ENCODE measurements around the gene NUAK2.
"Not testable (repeated sequence)": the region's sequence is repeated elsewhere in the genome, so short reads cannot be mapped to it uniquely, and the experiment has no call there.

Gene NUAK2

GRCh38 chr1:205297546-205298177 is 23.9 kb downstream of the NUAK2 start:
- not testable (repeated sequence) for ATAC-seq, DNase-seq

- ATAC-seq (no peak), DNase-seq (no peak)
Measured at GRCh38 chr1:205296154-205296553, 25.4 kb downstream of the NUAK2 start.

GRCh38 chr1:205294934-205295333 is 26.6 kb downstream of the NUAK2 start:
- no peak for ATAC-seq
- DNase-seq: no peak

DNA sequence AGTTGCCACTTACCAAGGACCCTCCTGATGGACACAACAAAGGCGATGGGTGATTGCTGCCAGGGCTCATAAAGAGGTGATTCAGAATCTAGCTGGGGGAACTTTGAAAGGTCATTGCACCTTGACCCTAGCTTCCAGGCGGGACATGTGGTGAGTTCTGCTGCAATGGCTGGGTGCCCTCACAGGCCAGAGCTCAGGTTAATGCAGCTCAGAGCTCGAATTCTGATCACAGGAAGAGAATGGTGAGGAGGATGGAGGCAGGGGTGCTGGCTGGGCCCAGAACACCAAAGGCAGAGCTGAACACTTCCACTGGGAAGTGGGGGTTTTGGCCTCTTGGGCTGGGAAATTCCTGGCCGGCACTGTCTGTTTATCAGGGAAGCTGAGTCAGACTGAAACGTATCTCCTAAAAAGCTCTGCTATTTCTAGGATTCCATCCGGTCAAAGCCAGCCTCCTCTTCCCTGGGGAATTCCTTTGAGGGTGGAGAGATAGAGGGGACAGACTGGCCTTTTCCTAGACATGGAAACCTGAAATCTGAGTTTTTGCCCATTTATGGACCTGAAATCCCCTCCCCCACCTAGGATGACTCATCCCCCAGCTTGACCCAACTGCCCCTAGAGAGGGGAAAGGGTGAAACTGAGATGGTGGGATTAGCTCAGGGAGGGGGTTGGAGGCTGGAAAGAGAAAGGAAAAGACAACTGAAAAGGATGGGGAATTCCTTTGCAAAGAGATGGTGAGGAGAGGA is 27.2 kb downstream of the NUAK2 start:
- ATAC-seq (peak; percentile 13), DNase-seq (no peak)

- DNase-seq: no peak
- no peak for ATAC-seq
Measured at GRCh38 chr1:205293350-205294074, 28.0 kb downstream of the NUAK2 start.

DNA sequence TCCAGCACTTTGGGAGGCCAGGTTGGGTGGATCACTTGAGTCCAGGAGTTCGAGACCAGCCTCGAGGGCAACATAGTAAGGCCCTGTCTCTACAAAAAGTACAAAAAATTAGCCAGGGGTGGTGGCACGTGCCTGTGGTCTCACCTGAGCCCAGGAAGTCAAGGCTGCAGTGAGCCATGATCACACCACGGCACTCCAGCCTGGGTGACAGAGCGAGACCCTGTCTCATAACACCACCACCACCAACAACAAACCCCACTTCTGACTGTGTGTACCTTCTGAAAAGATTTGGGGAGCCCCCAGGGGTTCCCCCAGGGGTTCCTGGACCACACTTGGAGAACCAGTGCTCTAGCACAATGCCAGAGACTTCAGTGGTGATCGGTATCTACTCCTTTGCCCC is 29.9 kb downstream of the NUAK2 start:
- DNase-seq: peak; percentile 27

DNA sequence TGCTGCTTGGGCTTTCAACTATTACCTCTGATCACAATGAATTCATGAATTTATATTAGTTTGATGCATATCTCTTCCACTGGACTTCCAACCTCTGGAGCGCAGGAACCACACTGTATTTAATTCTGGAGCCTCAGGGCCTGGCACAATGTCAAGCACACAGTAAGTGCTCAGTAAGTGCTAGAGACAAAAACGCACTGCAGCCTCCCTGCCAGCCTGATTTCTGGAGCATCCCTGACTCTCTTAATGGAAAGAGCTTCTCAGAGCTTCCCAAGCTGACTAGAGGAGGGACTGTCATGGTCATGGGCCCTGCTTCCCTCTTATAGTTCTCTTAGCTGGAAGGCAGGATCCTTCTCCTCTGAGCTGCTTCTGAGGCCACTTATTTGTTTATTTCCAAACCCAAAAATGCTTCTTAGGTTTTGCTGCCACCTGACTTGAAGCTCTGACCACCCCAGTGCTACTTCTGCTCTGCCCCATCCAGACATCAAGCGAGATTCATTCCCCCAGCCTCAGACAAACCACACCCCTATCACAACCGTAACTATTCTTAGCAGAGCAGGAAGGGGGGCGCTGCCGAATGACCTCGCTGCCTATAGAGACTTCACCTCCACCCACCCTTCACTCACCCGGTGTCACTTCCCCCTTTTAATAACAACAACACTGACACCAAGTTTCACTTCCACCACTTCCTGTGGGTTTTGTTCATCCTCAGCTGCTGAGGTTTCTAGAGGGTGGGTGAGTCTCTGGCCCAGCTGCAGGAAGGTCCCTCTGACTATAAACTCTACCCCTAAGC is 33.6 kb downstream of the NUAK2 start:
- peak; percentile 81 for DNase-seq

More for the DNA sequence above, 29.9 kb downstream of the NUAK2 start:
- ATAC-seq: no peak

GRCh38 chr1:205287076-205287475 is 34.5 kb downstream of the NUAK2 start:
- no peak for ATAC-seq
- DNase-seq: no peak

More for the DNA sequence above, 33.6 kb downstream of the NUAK2 start:
- peak; percentile 81 for ATAC-seq

DNA sequence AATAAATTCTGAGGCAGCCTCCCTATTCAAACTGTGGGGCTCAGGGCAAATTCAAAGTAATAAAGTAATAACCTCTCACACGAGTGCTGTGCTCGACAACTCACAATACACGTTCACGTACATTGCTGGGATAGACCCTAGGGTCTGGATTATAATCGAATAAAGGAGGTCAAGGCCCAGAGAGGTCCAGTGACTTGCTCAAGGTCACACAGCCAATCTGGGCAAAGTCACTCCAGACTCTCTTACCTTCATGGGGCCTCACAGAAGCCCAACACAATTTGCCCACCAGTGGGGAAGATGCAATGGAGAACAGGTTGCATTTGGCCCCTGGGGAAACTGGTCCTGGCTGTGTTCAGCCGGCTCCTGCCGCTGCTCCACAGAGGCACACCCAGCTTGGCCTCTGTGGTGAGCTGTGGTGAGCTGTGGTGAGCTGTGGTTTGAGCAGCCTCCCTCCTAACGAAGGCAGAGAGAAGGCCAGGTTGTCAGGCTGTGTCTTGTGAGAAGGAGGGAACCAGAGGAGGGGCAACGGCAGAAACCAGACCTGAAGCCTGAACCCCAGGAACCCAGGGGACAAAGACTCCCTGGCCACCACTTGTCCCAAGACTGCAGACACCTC is 35.1 kb downstream of the NUAK2 start:
- DNase-seq (peak; percentile 88), ATAC-seq (peak; percentile 19)

DNA sequence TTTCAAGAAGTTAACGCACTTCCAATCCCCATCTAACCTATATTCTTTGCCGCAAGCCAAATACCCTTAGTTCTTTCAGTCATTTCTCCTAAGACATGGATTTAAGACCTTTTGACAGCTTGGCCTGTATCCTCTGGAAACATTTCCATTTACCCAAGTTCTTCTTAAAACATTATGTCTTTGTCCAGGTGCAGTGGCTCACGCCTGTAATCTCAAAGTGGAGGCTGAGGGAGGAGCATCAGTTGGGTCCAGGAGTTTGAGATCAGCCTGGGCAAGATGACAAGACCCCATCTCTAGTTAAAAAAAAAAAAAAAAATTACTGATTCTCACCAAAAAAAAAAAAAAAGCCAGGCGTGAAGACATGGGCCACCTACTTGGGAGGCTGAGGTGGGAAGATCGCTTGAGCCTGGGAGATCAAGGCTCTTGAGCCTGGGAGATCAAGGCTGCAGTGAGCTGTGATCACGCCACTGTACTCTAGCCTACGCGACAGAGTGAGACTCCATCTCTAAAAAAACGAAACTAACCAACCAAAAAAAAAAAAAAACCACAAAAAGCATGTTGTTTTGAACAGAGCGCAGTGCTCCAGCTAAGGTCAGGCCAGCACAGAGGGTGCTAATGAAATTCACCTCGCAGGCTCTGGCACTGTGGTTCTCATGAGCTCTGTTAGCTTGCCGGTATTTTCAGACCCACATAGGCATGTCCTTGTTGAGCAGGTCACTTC is 36.0 kb downstream of the NUAK2 start:
- ATAC-seq (peak; percentile 56), DNase-seq (peak; percentile 63)

- peak; percentile 86 for DNase-seq
- ATAC-seq: peak; percentile 76
Measured at GRCh38 chr1:205284420-205285144, 37.0 kb downstream of the NUAK2 start.

DNA sequence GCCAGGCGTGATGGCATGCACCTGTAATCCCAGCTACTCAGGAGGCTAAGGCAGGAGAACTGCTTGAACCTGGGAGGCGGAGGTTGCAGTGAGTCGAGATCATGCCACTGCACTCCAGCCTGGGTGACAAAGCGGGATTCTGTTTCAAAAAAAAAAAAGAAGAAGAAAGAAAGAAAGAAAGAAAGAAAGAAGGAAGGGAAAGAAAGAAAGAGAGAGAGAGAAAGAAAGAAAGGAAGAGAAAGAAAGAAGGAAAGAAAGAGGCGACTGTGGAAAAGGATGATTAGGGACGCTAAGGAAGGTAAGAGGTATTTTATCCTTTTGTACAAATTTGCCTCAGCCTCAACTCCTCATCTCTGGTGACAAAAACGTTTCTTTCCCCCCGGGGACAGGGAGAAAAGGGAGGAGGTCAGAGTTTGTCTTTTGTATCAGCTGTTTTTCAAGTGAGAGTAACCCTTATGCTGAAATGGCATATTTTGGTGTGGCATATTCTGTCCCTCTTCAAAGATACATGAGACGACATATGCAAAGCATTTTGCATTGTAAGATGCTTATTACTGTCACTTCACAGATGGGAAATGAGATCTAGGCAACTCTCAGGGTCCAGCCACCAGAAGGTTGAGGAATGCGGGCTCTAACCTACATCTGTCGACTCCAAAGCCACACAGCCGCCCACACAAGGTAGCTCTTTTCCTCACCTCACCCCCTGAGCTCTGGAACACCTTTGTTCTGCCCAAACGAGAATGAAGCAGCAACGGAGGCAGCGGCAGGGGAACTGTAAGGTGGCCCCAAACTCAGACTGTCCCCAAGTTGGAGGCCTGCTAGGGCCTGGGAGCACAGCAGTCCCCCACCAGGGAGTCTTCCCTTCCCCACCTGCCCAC is 38.0 kb downstream of the NUAK2 start:
- DNase-seq (no peak), ATAC-seq (no peak)

GRCh38 chr1:205280666-205281395 is 40.7 kb downstream of the NUAK2 start:
- ATAC-seq, DNase-seq: not testable (repeated sequence)

DNA sequence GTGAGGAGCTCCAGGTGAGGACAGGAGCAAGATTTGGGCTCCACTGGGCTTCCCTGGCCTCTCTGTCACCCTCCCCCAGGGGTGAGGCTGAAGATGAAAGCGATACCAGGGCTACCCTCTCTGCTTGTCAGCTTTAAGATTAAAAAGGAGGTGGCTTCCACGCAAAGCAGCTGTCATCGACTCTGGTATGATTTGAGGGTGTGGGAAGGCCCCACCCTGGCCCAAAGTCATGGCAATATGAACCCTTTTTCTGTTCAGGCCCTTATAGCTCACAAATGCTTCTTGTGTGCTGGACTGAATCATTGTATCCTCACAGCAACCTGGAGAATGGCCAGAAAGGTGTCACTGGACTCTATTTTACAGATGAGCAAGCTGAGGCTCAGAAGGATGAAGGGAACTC is 41.6 kb downstream of the NUAK2 start:
- ATAC-seq (no peak), DNase-seq (no peak)

- no peak for DNase-seq
Measured at GRCh38 chr1:205276689-205277065, 44.9 kb downstream of the NUAK2 start.

DNA sequence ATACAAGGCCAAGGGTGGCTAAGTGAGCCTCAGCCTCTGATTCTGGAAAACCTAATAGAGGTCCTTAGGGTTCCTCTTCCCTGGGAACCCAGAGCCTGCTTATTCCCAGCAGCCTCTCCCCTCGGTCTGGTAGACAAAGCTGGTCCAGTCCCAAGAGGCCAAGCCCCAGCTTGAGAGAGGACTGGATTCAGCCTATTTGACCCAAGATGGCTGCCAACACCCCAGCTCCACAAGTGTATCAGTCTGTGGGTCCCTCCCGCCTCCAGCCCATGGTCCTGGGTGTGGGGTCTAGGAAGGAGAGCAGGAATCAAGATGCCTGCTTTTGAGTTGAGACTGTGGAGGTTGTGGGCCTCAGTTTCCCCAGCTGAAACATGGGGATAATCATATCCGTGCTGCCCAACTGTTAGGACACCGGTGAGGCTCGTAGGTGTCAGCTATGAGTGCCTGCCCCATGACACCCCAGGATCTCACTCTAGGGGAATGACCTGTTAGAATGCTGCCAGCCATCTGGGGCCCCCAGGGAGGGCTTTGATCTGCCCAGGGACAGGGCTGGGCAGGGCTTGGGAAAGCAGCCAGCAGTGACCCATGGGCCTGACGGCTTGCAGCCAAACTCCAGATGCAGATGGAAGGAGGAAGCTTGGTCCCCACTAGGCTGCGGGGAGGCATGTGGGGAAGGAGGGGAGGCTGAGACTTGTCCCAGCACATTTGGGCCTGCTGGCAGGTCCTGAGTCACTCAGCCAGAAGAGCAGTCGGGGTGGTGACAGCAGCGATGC is 45.4 kb downstream of the NUAK2 start:
- ATAC-seq: no peak
- DNase-seq: no peak

More at GRCh38 chr1:205276689-205277065, 44.9 kb downstream of the NUAK2 start:
- no peak for ATAC-seq

DNA sequence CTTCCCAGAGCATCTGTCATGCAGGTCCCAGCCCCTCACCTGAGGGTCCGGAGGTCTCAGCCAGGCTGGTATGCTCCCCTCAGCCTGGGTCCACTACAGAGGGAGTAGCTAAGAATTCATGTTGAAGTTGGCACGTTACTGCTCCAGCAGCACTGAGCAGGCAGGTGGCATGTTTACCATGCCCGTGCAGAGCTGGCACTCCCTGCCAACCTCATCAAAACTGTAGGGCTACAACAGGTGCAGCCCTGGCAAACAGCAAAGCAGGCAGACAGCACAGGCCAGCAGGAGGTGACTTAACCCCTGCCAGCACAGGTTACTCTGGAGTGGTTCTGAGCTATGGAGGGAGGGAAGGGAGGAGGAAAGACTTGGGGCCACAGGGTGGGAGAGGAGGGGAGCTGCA is 46.4 kb downstream of the NUAK2 start:
- ATAC-seq (no peak), DNase-seq (no peak)

All from stimulated activated naive CD8-positive, alpha-beta T cell treated with anti-CD3 and anti-CD28 coated beads, Interleukin-15, Interleukin-2, amounts not matched to agents 100 U/mL and 50 U/mL, for 24 hours (primary cell).